Lung (tissue), 12 donors: Measurements from ENCODE around the gene DARS1. TPM values are rescaled to one million over a fixed set of nuclear protein-coding genes. Genes with fewer than 3 reads are reported as not detected.

Experiments used
- ATAC-seq: fragments of 200-7000 bp; cut with Tn5 transposase; one replicate; pipeline ENCODE4 v1.9.1; 2020; ENCODE audit warnings: moderate number of reproducible peaks; ENCODE audit not compliant: insufficient read depth, low FRiP score
- DNase-seq, 3 donors: peaks; one replicate each; pipeline ENCODE4 v3.0.0-alpha.2; 2013 to 2017
- H3K27ac ChIP-seq, 2 donors: one replicate each; pipeline ENCODE4 v1.5.1; 2013; ENCODE audit warnings: mild to moderate bottlenecking in 2 of 2, moderate library complexity in 2 of 2, control low read depth in 1 of 2, inconsistent platforms in 1 of 2, low read depth in 1 of 2, low read length in 1 of 2
- H3K27me3 ChIP-seq, 3 donors: one replicate each; pipeline ENCODE4 v1.5.1; 2013; ENCODE audit warnings: low read length in 2 of 3; ENCODE audit not compliant: control insufficient read depth in 3 of 3, insufficient read depth in 3 of 3
- H3K36me3 ChIP-seq, 4 donors: one replicate each; pipeline ENCODE4 v1.5.1; 2013; ENCODE audit warnings: low read length in 4 of 4, mild to moderate bottlenecking in 1 of 4, moderate library complexity in 1 of 4; ENCODE audit not compliant: control insufficient read depth in 4 of 4, insufficient read depth in 4 of 4
- H3K4me1 ChIP-seq, 5 donors: one replicate each; pipeline ENCODE4 v1.5.1; 2013; ENCODE audit warnings: low read length in 5 of 5, mild to moderate bottlenecking in 2 of 5, moderate library complexity in 1 of 5; ENCODE audit not compliant: control insufficient read depth in 5 of 5, insufficient read depth in 5 of 5
- H3K4me3 ChIP-seq: one replicate; pipeline ENCODE4 v1.5.1; 2013; ENCODE audit warnings: mild to moderate bottlenecking, control low read depth, moderate library complexity
- H3K9ac ChIP-seq, 2 donors: one replicate each; pipeline ENCODE4 v1.5.1; 2013; ENCODE audit warnings: low read length in 2 of 2, control low read depth in 1 of 2; ENCODE audit not compliant: insufficient read depth in 1 of 2
- H3K9me3 ChIP-seq, 4 donors: one replicate each; pipeline ENCODE4 v1.5.1; 2013; ENCODE audit warnings: low read length in 3 of 4, mild to moderate bottlenecking in 1 of 4, moderate library complexity in 1 of 4; ENCODE audit not compliant: control insufficient read depth in 4 of 4, insufficient read depth in 3 of 4
- CTCF ChIP-seq: IDR thresholded peaks from 2 replicates; pipeline ENCODE4 v1.5.1; 2012; ENCODE audit warnings: mild to moderate bottlenecking; ENCODE audit errors: control extremely low read depth, extremely low read depth
- WGBS, 2 donors: extraction: QIAGEN DNeasy Blood & Tissue Kit; methylation state at CpG; one replicate each; pipeline ENCODE4 v1.1.7; 2013; 5-methylcytosine and 5-hydroxymethylcytosine counted together
- polyA plus RNA-seq, 2 donors: library from polyadenylated mRNA; stranded (reverse); fragments of 200-250 nt; gene quantifications; one replicate each; pipeline ENCODE4 v1.2.1, GENCODE V29; 2013
- total RNA-seq, 2 donors: library from RNA; depleted of rRNA in 1 of 2; stranded (reverse); fragments of >200 nt in 1 of 2; gene quantifications; one replicate each; pipeline ENCODE4 v1.2.1, GENCODE V29; 2014 to 2021
- donor health status: control.
- donor health status: control.
- donor health status: Bipolar disorder and iron deficiency.
- donor health status: healthy.
- donor health status: DM: yes; HTN: yes; CAD: no.

DARS1 gene
- total and polyA plus RNA-seq, 4 donors, result 47.2 to 77.9 (median 58.7) TPM

- Histone ChIP-seq H3K4me3 (peak within 1 kb of the TSS; percentile 53), H3K4me1 (peaks cover 0 to 16% (median 3%) of the 10 kb centered on the region in 5 donors), H3K9me3 (peaks cover 0 to 2% (median 0%) of the 10 kb centered on the region in 4 donors), H3K27me3 (no peaks in the 10 kb centered on the region), H3K9ac (peak within 1 kb of the TSS; percentile 34 to 72), H3K36me3 (peaks cover 0 to 4% (median 2%) of the 10 kb centered on the region in 4 donors), H3K27ac (peak within 1 kb of the TSS; percentile 61 to 78)
- ATAC-seq (peak; percentile 98), DNase-seq (peak; percentile 99 to 100 (median 99))
- TF ChIP-seq CTCF, result no peak
- whole genome bisulfite sequencing, 2 donors, result 0% methylated on average over 62 to 71 of the region's 71 CpGs
Measured at GRCh38 chr2:135876066-135876711, 109.2 kb downstream of the DARS1 start, which contains the start of gene MCM6. Gene MCM6, minus strand, starts transcription at chr2:135876443. Its CDS starts 78 bp downstream, at chr2:135876365.

- Histone ChIP-seq H3K27me3 (no peaks in the 10 kb centered on the region), H3K36me3 (peaks cover 0 to 7% (median 3%) of the 10 kb centered on the region in 4 donors), H3K4me3 (peak overlapping the region; percentile 53), H3K27ac (peak overlapping the region; percentile 61 to 78), H3K9me3 (peaks cover 0 to 2% (median 0%) of the 10 kb centered on the region in 4 donors), H3K9ac (peak overlapping the region; percentile 3 to 72), H3K4me1 (peaks cover 0 to 16% (median 3%) of the 10 kb centered on the region in 5 donors)
- TF ChIP-seq CTCF, result no peak
- ATAC-seq, result peak; percentile 71
- peak; percentile 52 to 57 (median 56) for DNase-seq
- WGBS, 2 donors, result 2% methylated on average over 26 of the region's 26 CpGs
Measured at GRCh38 chr2:135875491-135876065, 109.8 kb downstream of the DARS1 start.

- WGBS, 2 donors, result 81 to 85% methylated on average over 19 of the region's 19 CpGs
Measured at GRCh38 chr2:135874777-135875365, 110.6 kb downstream of the DARS1 start.

More at GRCh38 chr2:135874777-135875365, 110.6 kb downstream of the DARS1 start:
- DNase-seq, result no peak
- Histone ChIP-seq H3K9ac (no peak overlapping the region), H3K36me3 (peaks cover 2 to 10% (median 5%) of the 10 kb centered on the region in 4 donors), H3K27me3 (no peaks in the 10 kb centered on the region), H3K27ac (no peak overlapping the region), H3K9me3 (peaks cover 0 to 2% (median 0%) of the 10 kb centered on the region in 4 donors), H3K4me3 (no peak overlapping the region), H3K4me1 (peaks cover 0 to 16% (median 3%) of the 10 kb centered on the region in 5 donors)
- TF ChIP-seq CTCF, result no peak
- ATAC-seq, result no peak
